Erythroblast (primary cell): ENCODE results near the gene SPIB.

Experiments
- DNase-seq, 2 experiments: peaks; one replicate each; lab custom pipeline; 2025; lab: John Stamatoyannopoulos, UW
- GATA1 ChIP-seq: IDR thresholded peaks from 2 replicates; pipeline ENCODE4 v1.6.1; 2011; ENCODE audit warnings: low read depth, mild to moderate bottlenecking, control low read depth, low read length, moderate library complexity
- POLR2A ChIP-seq: IDR thresholded peaks from 2 replicates; pipeline ENCODE4 v1.6.1; 2011; ENCODE audit warnings: mild to moderate bottlenecking, low read length

Gene SPIB

GRCh38 chr19:50402544-50403301 is 16.0 kb upstream of the SPIB start:
- no peak for TF ChIP-seq GATA1
- TF ChIP-seq POLR2A, result no peak
- DNase-seq, result no peak

- TF ChIP-seq GATA1 (no peak), POLR2A (no peak)
Observed at GRCh38 chr19:50406156-50406820, 12.4 kb upstream of the SPIB start.

GRCh38 chr19:50406829-50407228 is 11.9 kb upstream of the SPIB start:
- no peak for TF ChIP-seq POLR2A
- TF ChIP-seq GATA1, result no peak
- DNase-seq, result no peak

More at GRCh38 chr19:50406156-50406820, 12.4 kb upstream of the SPIB start:
- DNase-seq, result no peak

- DNase-seq, result no peak
- TF ChIP-seq POLR2A (no peak), GATA1 (no peak)
Observed at GRCh38 chr19:50409347-50409746, 9.4 kb upstream of the SPIB start.

- DNase-seq, result no peak
- TF ChIP-seq GATA1 (no peak), POLR2A (no peak)
Observed at GRCh38 chr19:50410109-50410508, 8.6 kb upstream of the SPIB start.

GRCh38 chr19:50412419-50412818 is 6.3 kb upstream of the SPIB start:
- TF ChIP-seq GATA1, result no peak
- TF ChIP-seq POLR2A, result no peak

GRCh38 chr19:50413096-50413495 is 5.6 kb upstream of the SPIB start:
- TF ChIP-seq POLR2A (no peak), GATA1 (no peak)
- no peak for DNase-seq

More at GRCh38 chr19:50412419-50412818, 6.3 kb upstream of the SPIB start:
- no peak for DNase-seq

- TF ChIP-seq POLR2A (no peak), GATA1 (no peak)
- DNase-seq, result no peak
Observed at GRCh38 chr19:50413531-50413930, 5.2 kb upstream of the SPIB start.

GRCh38 chr19:50414864-50415660 is 3.7 kb upstream of the SPIB start:
- peak; percentile 86 to 90 for DNase-seq
- TF ChIP-seq POLR2A, result no peak
- no peak for TF ChIP-seq GATA1

- no peak for TF ChIP-seq POLR2A
- no peak for TF ChIP-seq GATA1
Observed at GRCh38 chr19:50415661-50416033, 3.1 kb upstream of the SPIB start.

GRCh38 chr19:50416034-50416977 is 2.4 kb upstream of the SPIB start:
- DNase-seq, result no peak
- TF ChIP-seq POLR2A (no peak), GATA1 (no peak)

More at GRCh38 chr19:50415661-50416033, 3.1 kb upstream of the SPIB start:
- peak; percentile 48 to 56 for DNase-seq

GRCh38 chr19:50417111-50418081 is 1.3 kb upstream of the SPIB start:
- DNase-seq, result no peak
- TF ChIP-seq POLR2A (no peak), GATA1 (no peak)

- TF ChIP-seq POLR2A, result no peak
- TF ChIP-seq GATA1, result no peak
- no peak for DNase-seq
Observed at GRCh38 chr19:50419022-50419579, 363 bp downstream of the SPIB start.
